K562 (cell line): Measurements from ENCODE around the gene HRC. TPM values are rescaled to one million over a fixed set of nuclear protein-coding genes. Genes with fewer than 3 reads are reported as not detected.
A peak's percentile ranks its signal among the peaks of the same experiment; 100 is the strongest.

Experiments used
- BRF1 ChIP-seq: IDR thresholded peaks from 3 replicates; pipeline ENCODE4 v1.6.1; 2011; ENCODE audit warnings: borderline replicate concordance, mild to moderate bottlenecking; ENCODE audit not compliant: insufficient read length; ENCODE audit errors: extremely low read depth
- CREB1 ChIP-seq, 2 experiments: sonication (generic) in 1 of 2; formaldehyde crosslinking in 1 of 2; IDR thresholded peaks; 2 replicates each; pipeline versions ENCODE4 v1.6.1 to v1.8.0; 2012 to 2022; ENCODE audit warnings: inconsistent platforms in 1 of 2, mild to moderate bottlenecking in 1 of 2, missing genetic modification reagents in 1 of 2, moderate library complexity in 1 of 2
- DPF2 ChIP-seq: fragments of 450-650 bp; IDR thresholded peaks from 2 replicates; pipeline ENCODE4 v1.6.1; 2016
- KAT2B ChIP-seq: IDR thresholded peaks from one replicate; pipeline ENCODE4 v1.6.1; 2012; ENCODE audit warnings: low read depth, mild to moderate bottlenecking, control low read depth, inconsistent platforms, low read length, moderate library complexity
- NFATC3 ChIP-seq: fragments of 450-650 bp; IDR thresholded peaks from 2 replicates; pipeline ENCODE4 v1.6.1; 2017; ENCODE audit warnings: mild to moderate bottlenecking
- NFE2 ChIP-seq: IDR thresholded peaks from 2 replicates; pipeline ENCODE4 v1.6.1; 2014; ENCODE audit warnings: antibody characterized with exemption, low read depth
- PCBP2 ChIP-seq: fragments of 200-400 bp; formaldehyde crosslinking; IDR thresholded peaks from 2 replicates; pipeline ENCODE4 v1.6.1; 2018; ENCODE audit warnings: low read length, low read depth, mild to moderate bottlenecking, moderate library complexity; ENCODE audit not compliant: poor library complexity, severe bottlenecking
- PML ChIP-seq: IDR thresholded peaks from 2 replicates; pipeline ENCODE4 v1.6.1; 2012; ENCODE audit warnings: low read length, inconsistent platforms
- ZNF165 ChIP-seq: fragments of 250-450 bp; sonication (Bioruptor Pico); IDR thresholded peaks from 2 replicates; pipeline ENCODE4 v1.4.0; 2020; ENCODE audit warnings: borderline replicate concordance
- polyA plus RNA-seq, 8 experiments: library from polyadenylated mRNA; depleted of rRNA in 4 of 8; stranded (reverse) in 5 of 8; unstranded in 3 of 8; fragments of >200 nt; fragmentation: Nextera tagmentation in 2 of 8; fragmentation: Illumina TruSeq in 1 of 8; extraction: Ambion mirVana in 2 of 8; extraction: Trizol in 1 of 8; gene quantifications; 2 replicates each; pipeline versions ENCODE4 v1.2.1 to v1.2.3, GENCODE V29; 2011 to 2014; ENCODE audit warnings: inconsistent platforms in 1 of 8, missing spikeins in 1 of 8
- total RNA-seq, 7 experiments: library from RNA; depleted of rRNA in 6 of 7; stranded (reverse); fragments of >200 nt in 6 of 7; fragmentation: Illumina TruSeq in 2 of 7; extraction: Trizol in 2 of 7; gene quantifications; 2 replicates each; pipeline versions ENCODE4 v1.2.1 to v1.2.3, GENCODE V29; 2011 to 2021; ENCODE audit warnings: low replicate concordance in 1 of 7
- TF ChIP-seq, protein P1 (sequence below), 2 experiments: fragments of 200-800 bp in 1 of 2; sonication (Bioruptor generic) in 1 of 2; sonication (generic) in 1 of 2; formaldehyde crosslinking in 1 of 2; IDR thresholded peaks in 1 of 2; conservative IDR thresholded peaks in 1 of 2; 2 replicates each; pipeline versions ENCODE4 v1.5.0 to v1.6.1; 2016 to 2020; ENCODE audit warnings: missing compliant biosample characterization in 1 of 2, missing genetic modification characterization in 1 of 2, missing genetic modification reagents in 1 of 2
- TF ChIP-seq, protein P2 (sequence below): conservative IDR thresholded peaks from 2 replicates; pipeline ENCODE4 v1.6.1; 2011; ENCODE audit warnings: low read depth, mild to moderate bottlenecking, low read length; ENCODE audit not compliant: control insufficient read depth
- TF ChIP-seq, protein P3 (sequence below): fragments of 450-650 bp; IDR thresholded peaks from 2 replicates; pipeline ENCODE4 v1.6.1; 2014; ENCODE audit warnings: low read depth, mild to moderate bottlenecking, moderate library complexity, borderline replicate concordance
- TF ChIP-seq, protein P4 (sequence below): fragments of 250-450 bp; sonication (Bioruptor Pico); IDR thresholded peaks from 2 replicates; pipeline ENCODE4 v1.5.0; 2021; ENCODE audit warnings: mild to moderate bottlenecking, moderate library complexity
- TF ChIP-seq, protein P5 (sequence below): fragments of 450-650 bp; formaldehyde crosslinking; IDR thresholded peaks from 2 replicates; pipeline ENCODE4 v1.4.0; 2020; ENCODE audit warnings: mild to moderate bottlenecking, moderate library complexity

HRC gene
- total and polyA plus RNA-seq, 9 of the 15 experiments (the other 6 are each of a cell fraction or from before 2014, with no cell fraction given): 0.66 to 18.7 (median 13.1) TPM

DNA sequence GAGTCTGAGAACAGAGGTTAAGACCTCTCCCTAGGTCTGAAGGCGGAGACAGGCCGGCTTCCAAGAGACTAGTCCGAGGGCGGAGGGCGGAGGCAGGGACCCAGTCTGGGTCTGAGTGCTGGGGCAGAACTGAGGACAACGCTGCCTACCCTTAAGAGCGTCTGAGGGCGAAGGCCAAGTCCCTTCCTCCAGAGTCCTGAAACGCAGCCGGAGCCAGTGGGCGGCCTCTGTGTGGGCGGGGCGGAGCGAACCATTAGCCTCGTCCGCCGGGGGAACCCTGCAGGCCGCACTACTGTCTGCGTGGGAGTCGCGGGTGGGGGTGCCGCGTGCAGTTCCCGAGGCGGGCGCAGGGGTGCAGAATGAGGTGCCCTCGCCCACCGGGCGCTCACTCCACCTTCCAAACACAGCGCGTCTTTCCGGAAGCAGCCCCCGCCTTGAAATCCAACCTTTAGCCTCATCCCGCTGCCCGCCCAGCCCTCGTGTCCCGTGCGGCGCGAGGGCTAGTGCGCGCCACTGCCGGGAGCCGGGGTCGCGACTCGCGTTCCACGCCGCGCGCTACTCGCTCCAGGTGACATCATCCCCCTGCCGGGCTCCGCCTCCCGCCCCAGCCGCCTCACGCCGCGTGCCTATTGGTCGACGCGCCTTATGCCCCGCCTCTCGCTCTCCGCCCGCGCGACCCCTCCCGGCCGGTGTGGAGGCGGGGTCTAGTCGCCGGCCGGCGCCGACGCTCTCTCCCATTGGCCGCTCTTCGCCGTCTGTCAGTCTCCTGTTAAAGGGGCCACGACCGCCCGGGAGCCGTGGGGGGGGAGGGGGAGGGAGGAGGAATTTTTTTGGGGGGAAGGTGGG, 36.4 kb downstream of the HRC start, which contains the start of gene C19orf73 (continued):
- TF ChIP-seq KAT2B (no peak), CREB1 (IDR thresholded peaks at IDR 0.05) (0 out of 2 replicates have a peak, but pooled peaks have one; percentile 42), CREB1 (CRISPR knock-in tag; IDR thresholded peaks at IDR 0.05) (peak; percentile 77), ZNF165 (CRISPR knock-in tag) (no peak), DPF2 (peak; percentile 70), NFATC3 (no peak), PCBP2 (no peak), BRF1 (no peak), PML (0 out of 2 replicates have a peak, but pooled peaks have one; percentile 29), NFE2 (no peak)
- TF ChIP-seq, protein P1, sequence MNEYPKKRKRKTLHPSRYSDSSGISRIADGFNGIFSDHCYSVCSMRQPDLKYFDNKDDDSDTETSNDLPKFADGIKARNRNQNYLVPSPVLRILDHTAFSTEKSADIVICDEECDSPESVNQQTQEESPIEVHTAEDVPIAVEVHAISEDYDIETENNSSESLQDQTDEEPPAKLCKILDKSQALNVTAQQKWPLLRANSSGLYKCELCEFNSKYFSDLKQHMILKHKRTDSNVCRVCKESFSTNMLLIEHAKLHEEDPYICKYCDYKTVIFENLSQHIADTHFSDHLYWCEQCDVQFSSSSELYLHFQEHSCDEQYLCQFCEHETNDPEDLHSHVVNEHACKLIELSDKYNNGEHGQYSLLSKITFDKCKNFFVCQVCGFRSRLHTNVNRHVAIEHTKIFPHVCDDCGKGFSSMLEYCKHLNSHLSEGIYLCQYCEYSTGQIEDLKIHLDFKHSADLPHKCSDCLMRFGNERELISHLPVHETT (CRISPR knock-in tag; conservative IDR thresholded peaks at IDR 0.05 in 1 of 2, IDR thresholded peaks at IDR 0.05 in 1 of 2): peak in 1 of 2 experiments; percentile 85; a peak in 2 of 4 replicates
- TF ChIP-seq, protein P2, sequence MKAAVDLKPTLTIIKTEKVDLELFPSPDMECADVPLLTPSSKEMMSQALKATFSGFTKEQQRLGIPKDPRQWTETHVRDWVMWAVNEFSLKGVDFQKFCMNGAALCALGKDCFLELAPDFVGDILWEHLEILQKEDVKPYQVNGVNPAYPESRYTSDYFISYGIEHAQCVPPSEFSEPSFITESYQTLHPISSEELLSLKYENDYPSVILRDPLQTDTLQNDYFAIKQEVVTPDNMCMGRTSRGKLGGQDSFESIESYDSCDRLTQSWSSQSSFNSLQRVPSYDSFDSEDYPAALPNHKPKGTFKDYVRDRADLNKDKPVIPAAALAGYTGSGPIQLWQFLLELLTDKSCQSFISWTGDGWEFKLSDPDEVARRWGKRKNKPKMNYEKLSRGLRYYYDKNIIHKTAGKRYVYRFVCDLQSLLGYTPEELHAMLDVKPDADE: peak; percentile 59; the same call in 1 of the 2 replicates
- TF ChIP-seq, protein P3, sequence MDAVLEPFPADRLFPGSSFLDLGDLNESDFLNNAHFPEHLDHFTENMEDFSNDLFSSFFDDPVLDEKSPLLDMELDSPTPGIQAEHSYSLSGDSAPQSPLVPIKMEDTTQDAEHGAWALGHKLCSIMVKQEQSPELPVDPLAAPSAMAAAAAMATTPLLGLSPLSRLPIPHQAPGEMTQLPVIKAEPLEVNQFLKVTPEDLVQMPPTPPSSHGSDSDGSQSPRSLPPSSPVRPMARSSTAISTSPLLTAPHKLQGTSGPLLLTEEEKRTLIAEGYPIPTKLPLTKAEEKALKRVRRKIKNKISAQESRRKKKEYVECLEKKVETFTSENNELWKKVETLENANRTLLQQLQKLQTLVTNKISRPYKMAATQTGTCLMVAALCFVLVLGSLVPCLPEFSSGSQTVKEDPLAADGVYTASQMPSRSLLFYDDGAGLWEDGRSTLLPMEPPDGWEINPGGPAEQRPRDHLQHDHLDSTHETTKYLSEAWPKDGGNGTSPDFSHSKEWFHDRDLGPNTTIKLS: peak; percentile 78
- TF ChIP-seq, protein P4, sequence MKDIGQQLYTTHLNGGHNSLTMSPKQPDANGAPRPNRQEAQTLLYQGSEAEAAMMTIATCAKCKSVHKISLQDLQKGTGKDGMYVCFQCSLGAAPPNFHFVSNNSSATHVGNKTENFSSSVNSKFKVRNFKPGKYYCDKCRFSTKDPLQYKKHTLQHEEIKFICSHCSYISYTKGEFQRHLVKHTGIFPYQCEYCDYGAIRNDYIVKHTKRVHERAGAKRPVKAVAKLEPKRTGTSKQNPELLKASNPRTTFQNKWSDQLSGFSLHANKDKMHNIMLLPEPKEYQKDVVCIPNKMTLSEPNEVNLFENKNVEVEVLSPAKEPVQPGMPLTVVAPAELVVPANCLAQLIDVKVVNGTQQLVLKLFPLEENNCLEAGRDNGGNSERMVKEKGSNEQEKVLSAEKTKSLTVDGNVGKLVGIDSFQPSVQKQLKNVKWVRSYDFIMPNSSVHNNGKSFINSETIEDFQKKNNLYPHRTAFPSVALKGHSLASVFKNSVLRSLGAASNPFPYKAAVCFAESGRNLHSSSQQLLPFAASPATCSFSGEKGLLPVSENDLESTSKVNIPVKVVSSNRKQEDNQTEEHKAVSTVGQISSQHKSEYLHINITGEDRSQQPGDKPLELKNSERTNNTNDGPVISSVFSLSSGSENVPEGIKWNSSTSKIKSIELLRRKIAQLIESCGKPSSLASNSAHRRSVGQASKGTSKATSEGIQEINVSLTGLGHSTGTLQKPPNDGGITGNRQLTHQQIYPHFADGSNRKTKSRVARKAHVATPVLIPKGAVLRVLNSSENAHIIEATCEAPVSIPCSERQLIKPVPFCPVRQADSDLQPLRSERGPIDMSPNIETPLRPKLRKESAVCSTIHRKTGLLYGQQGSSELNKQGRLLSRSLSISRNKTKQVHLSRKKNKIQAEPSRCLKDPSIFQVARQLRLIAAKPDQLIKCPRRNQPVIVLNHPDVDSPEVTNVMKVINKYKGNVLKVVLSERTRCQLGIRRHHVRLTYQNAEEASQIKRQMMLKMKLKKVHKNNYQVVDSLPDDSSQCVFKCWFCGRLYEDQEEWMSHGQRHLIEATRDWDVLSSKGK (CRISPR knock-in tag): no peak
- TF ChIP-seq, protein P5, sequence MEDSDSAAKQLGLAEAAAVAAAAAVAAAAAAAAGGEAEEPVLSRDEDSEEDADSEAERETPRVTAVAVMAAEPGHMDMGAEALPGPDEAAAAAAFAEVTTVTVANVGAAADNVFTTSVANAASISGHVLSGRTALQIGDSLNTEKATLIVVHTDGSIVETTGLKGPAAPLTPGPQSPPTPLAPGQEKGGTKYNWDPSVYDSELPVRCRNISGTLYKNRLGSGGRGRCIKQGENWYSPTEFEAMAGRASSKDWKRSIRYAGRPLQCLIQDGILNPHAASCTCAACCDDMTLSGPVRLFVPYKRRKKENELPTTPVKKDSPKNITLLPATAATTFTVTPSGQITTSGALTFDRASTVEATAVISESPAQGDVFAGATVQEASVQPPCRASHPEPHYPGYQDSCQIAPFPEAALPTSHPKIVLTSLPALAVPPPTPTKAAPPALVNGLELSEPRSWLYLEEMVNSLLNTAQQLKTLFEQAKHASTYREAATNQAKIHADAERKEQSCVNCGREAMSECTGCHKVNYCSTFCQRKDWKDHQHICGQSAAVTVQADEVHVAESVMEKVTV (CRISPR knock-in tag): no peak
